Activated effector memory CD4-positive, alpha-beta T cell treated with anti-CD3 and anti-CD28 coated beads, Interleukin-2, amount 50 U/mL, for 16 hours (primary cell): Measurements from ENCODE around the gene MED13L.

Experiments used
- DNase-seq: peaks from one replicate; pipeline ENCODE4 v3.0.0-alpha.2; 2020

Gene MED13L

GRCh38 chr12:116123451-116124258 lies 153.8 kb downstream of the MED13L start:
- DNase-seq = no peak

- DNase-seq = no peak
These were observed 154.9 kb downstream of the MED13L start for GRCh38 chr12:116122628-116123027.

- no peak for DNase-seq
These were observed 156.0 kb downstream of the MED13L start for GRCh38 chr12:116121453-116121871.

GRCh38 chr12:116116650-116117424 lies 160.7 kb downstream of the MED13L start:
- DNase-seq = no peak

- no peak for DNase-seq
These were observed 163.9 kb downstream of the MED13L start for GRCh38 chr12:116113398-116114130.

- no peak for DNase-seq
These were observed 170.6 kb downstream of the MED13L start for GRCh38 chr12:116106870-116107269.

GRCh38 chr12:116104167-116104767 lies 173.2 kb downstream of the MED13L start:
- no peak for DNase-seq

- DNase-seq = no peak
These were observed 175.5 kb downstream of the MED13L start for GRCh38 chr12:116101991-116102390.

- no peak for DNase-seq
These were observed 177.7 kb downstream of the MED13L start for GRCh38 chr12:116099652-116100432.

- no peak for DNase-seq
These were observed 180.6 kb downstream of the MED13L start for GRCh38 chr12:116096874-116097273.

GRCh38 chr12:116094475-116094874 lies 183.0 kb downstream of the MED13L start:
- DNase-seq = no peak

- no peak for DNase-seq
These were observed 183.6 kb downstream of the MED13L start for GRCh38 chr12:116093915-116094314.

- no peak for DNase-seq
These were observed 184.7 kb downstream of the MED13L start for GRCh38 chr12:116092776-116093175.

GRCh38 chr12:116092162-116092561 lies 185.3 kb downstream of the MED13L start:
- DNase-seq = no peak

GRCh38 chr12:116091579-116091978 lies 185.9 kb downstream of the MED13L start:
- no peak for DNase-seq

GRCh38 chr12:116090516-116090915 lies 187.0 kb downstream of the MED13L start:
- DNase-seq = no peak

- no peak for DNase-seq
These were observed 188.4 kb downstream of the MED13L start for GRCh38 chr12:116089080-116089479.

- no peak for DNase-seq
These were observed 189.5 kb downstream of the MED13L start for GRCh38 chr12:116087962-116088361.

GRCh38 chr12:116087399-116087798 lies 190.1 kb downstream of the MED13L start:
- no peak for DNase-seq

GRCh38 chr12:116080415-116080814 lies 197.1 kb downstream of the MED13L start:
- DNase-seq = no peak

- no peak for DNase-seq
These were observed 199.1 kb downstream of the MED13L start for GRCh38 chr12:116078396-116078795.

- DNase-seq = no peak
These were observed 200.1 kb downstream of the MED13L start for GRCh38 chr12:116077431-116077830.
